ACC112 (cell line): ENCODE data around the gene FYN.

ENCODE experiments used
- H2AFZ ChIP-seq: fragments of 200-600 bp; sonication (generic); one replicate; pipeline ENCODE4 v1.6.0; 2017; ENCODE audit warnings: antibody characterized with exemption, low read length; ENCODE audit not compliant: unreplicated experiment
- H3K27ac ChIP-seq: fragments of 200-600 bp; sonication (generic); 2 replicates; pipeline ENCODE4 v1.5.1; 2014; ENCODE audit warnings: low read depth, mild to moderate bottlenecking, antibody characterized with exemption, low read length, moderate library complexity
- H3K27me3 ChIP-seq: fragments of 200-600 bp; sonication (generic); 2 replicates; pipeline ENCODE4 v1.6.1; 2014; ENCODE audit warnings: mild to moderate bottlenecking, antibody characterized with exemption, low read length, moderate library complexity, mixed read lengths; ENCODE audit not compliant: insufficient read depth
- H3K36me3 ChIP-seq: fragments of 200-600 bp; sonication (generic); 2 replicates; pipeline ENCODE4 v1.6.1; 2016; ENCODE audit warnings: mild to moderate bottlenecking, antibody characterized with exemption, low read length, moderate library complexity, mixed read lengths; ENCODE audit not compliant: insufficient read depth
- H3K4me1 ChIP-seq: fragments of 200-600 bp; sonication (generic); one replicate; pipeline ENCODE4 v1.6.1; 2016; ENCODE audit warnings: low read length, mixed read lengths; ENCODE audit not compliant: insufficient read depth, unreplicated experiment, control insufficient read depth
- H3K4me3 ChIP-seq: fragments of 200-600 bp; sonication (generic); 2 replicates; pipeline ENCODE4 v1.5.1; 2014; ENCODE audit warnings: mild to moderate bottlenecking, low read depth, low read length
- H3K79me2 ChIP-seq: fragments of 200-600 bp; sonication (generic); one replicate; pipeline ENCODE4 v1.6.0; 2016; ENCODE audit warnings: low read length; ENCODE audit not compliant: control insufficient read depth, unreplicated experiment, insufficient read depth

Gene FYN

DNA sequence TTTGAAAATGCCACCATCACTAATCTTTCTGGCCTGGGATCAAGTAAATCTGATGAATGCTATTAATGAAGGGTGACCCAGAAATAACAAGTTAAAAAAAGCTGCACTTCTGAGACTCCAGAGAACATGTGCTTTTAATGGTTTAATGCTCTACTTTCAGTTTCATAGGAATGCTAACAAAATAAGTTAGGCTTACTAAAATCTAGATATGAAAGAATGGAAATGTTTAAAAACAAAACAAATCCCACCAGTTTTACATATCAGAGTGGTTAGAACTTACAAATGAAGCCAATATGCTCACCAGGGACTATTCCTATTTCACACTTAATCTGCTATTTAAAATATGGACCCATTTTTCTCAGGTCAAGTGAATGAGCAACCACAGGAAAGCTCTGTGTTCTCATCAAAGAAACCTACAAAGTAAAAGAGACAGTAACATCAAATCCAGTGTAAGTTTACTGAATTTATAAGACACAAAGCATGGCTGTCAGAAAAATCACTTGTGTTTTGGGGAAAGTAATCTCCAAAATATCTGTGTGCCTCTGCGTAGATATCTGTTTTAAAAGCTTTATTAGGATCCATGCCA is 40.3 kb downstream of the FYN start:
- H3K4me1 ChIP-seq, result peaks cover 12% of the 10 kb centered on the region
- H3K36me3 ChIP-seq, result peaks cover 6% of the 10 kb centered on the region; the same call in 1 of the 2 replicates
- H3K27me3 ChIP-seq, result no peaks in the 10 kb centered on the region
- H3K27ac ChIP-seq, result 0 out of 2 replicates have a peak overlapping the region, but pooled peaks have one; percentile 6
- H3K4me3 ChIP-seq, result peak overlapping the region; percentile 60
- H2AFZ ChIP-seq, result peak overlapping the region; percentile 30
- H3K79me2 ChIP-seq, result peaks cover 31% of the 10 kb centered on the region

DNA sequence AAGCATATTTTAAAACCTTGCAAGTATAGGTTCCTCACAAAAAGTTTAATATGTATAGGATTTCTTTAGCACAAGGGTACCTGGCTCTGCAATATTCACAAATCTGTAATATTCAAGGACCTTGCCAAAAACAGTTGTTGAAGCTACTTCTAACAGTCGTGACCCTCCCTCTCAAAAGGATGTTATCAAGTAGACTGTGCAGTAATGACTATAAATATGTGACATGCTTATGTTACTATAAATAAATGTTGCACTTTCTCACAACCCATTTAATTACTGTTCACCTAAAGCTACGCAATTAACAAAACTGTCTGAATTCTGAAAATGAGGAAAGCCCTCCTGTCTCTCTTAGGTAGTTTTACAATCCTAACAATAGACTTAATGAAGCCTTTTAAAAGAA is 41.8 kb downstream of the FYN start:
- H2AFZ ChIP-seq, result no peak overlapping the region
- H3K36me3 ChIP-seq, result peaks cover 6% of the 10 kb centered on the region; the same call in 1 of the 2 replicates
- H3K79me2 ChIP-seq, result peaks cover 31% of the 10 kb centered on the region

DNA sequence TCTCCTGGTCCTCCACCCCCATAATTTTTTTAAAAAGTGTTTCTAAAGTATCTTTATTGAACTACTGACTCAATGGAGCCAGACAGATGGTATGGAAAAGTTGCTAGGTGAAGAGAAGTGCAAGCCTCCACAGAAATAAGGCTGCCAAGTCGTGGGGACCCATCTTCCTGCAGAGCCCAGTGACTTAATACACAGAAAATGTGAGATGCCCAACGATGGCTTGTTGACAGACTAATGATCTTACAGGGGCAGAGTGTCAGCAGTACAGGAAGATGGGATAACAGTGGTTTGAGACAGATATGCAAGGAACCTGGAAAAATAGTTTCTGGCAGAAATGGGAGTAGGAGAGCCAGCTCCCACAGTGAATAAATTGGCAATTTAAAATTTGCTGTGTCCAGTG is 43.3 kb downstream of the FYN start:
- Histone ChIP-seq H3K4me3 (no peak overlapping the region), H3K27ac (no peak overlapping the region), H3K79me2 (peaks cover 34% of the 10 kb centered on the region), H3K27me3 (no peaks in the 10 kb centered on the region), H2AFZ (no peak overlapping the region), H3K4me1 (peaks cover 27% of the 10 kb centered on the region), H3K36me3 (peaks cover 6% of the 10 kb centered on the region; the same call in 1 of the 2 replicates)

More for the DNA sequence above, 41.8 kb downstream of the FYN start:
- no peaks in the 10 kb centered on the region for H3K27me3 ChIP-seq
- H3K4me1 ChIP-seq, result peaks cover 13% of the 10 kb centered on the region
- H3K4me3 ChIP-seq, result no peak overlapping the region
- H3K27ac ChIP-seq, result no peak overlapping the region

DNA sequence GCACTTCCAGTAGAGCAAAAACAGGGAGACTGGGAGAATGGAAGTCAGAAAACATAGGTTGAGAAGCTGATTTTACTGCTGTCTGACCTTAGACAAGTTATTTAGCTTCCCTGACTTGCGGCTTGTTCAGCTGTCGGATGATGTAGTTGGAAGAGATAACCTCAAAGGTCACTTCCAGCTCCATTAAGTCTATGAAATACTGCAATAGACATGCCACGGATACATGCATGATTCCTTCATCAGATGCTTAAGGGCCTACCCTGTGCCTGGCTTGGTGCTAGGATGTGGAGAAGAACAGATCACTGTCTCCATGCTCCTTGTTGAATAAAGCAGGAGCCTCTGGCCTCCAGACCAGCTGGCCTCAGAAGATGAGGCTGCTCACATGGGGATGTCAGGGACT is 43.7 kb downstream of the FYN start:
- peaks cover 6% of the 10 kb centered on the region; the same call in 1 of the 2 replicates for H3K36me3 ChIP-seq
- peaks cover 31% of the 10 kb centered on the region for H3K4me1 ChIP-seq
- no peaks in the 10 kb centered on the region for H3K27me3 ChIP-seq
- no peak overlapping the region for H3K27ac ChIP-seq
- H2AFZ ChIP-seq, result no peak overlapping the region
- H3K79me2 ChIP-seq, result peaks cover 34% of the 10 kb centered on the region
- no peak overlapping the region for H3K4me3 ChIP-seq

DNA sequence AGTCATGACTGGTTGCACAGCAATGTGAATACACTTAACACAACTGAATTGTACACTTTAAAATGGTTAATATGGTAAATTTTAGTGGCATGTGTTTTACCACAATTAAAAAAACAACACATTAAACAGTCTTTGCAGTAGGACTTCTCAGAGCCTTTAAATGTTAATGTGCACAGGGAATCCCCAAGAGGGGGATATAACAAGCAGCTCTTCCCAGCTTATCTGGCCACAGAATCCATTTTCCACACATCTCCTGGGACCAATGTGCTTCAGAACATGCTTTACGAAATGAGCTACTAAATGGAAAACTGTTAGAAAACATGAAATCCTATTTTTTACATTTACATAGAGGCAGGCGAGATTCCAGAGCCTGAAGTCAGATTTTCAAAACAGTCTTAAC is 44.4 kb downstream of the FYN start:
- Histone ChIP-seq H3K4me1 (peaks cover 38% of the 10 kb centered on the region), H3K79me2 (peaks cover 29% of the 10 kb centered on the region)

DNA sequence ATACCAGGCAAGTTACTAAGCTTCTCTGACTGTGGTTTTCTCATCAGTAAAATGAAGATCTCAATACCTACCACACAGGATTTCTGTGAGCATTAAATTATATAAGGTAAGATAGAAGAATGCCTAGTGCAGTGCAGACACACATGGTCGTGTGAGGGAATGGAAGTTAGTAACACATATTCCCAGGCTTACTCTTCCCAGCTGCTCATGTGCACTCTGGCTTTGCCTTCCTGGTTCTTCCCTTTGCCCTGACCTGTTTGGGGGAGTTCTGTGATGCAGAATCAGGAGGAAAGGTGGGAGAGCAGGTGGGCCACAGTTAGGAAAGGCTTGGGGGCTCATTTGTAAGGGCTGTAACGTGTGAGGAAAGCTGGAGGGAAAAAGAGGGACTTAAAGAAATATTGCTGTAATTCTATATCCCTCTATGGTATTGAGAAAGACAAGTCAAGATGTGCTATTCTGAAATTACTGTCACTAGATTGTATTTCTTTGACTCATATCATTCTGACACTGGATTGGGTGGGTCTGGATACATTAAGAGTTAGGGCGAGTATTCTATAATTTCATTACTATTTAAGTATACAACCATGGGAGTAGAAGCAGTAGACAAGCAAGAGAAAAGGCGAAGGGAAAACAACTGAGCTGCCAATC is 47.7 kb downstream of the FYN start:
- peak overlapping the region; percentile 93 for H3K27ac ChIP-seq
- H3K27me3 ChIP-seq, result no peaks in the 10 kb centered on the region
- H3K79me2 ChIP-seq, result peaks cover 23% of the 10 kb centered on the region
- peaks cover 6% of the 10 kb centered on the region; the same call in 1 of the 2 replicates for H3K36me3 ChIP-seq
- H2AFZ ChIP-seq, result no peak overlapping the region
- H3K4me1 ChIP-seq, result peaks cover 38% of the 10 kb centered on the region
- no peak overlapping the region for H3K4me3 ChIP-seq

More for the DNA sequence above, 44.4 kb downstream of the FYN start:
- H3K27me3 ChIP-seq, result no peaks in the 10 kb centered on the region
- peaks cover 6% of the 10 kb centered on the region; the same call in 1 of the 2 replicates for H3K36me3 ChIP-seq
- no peak overlapping the region for H3K27ac ChIP-seq
- H2AFZ ChIP-seq, result no peak overlapping the region
- H3K4me3 ChIP-seq, result no peak overlapping the region

DNA sequence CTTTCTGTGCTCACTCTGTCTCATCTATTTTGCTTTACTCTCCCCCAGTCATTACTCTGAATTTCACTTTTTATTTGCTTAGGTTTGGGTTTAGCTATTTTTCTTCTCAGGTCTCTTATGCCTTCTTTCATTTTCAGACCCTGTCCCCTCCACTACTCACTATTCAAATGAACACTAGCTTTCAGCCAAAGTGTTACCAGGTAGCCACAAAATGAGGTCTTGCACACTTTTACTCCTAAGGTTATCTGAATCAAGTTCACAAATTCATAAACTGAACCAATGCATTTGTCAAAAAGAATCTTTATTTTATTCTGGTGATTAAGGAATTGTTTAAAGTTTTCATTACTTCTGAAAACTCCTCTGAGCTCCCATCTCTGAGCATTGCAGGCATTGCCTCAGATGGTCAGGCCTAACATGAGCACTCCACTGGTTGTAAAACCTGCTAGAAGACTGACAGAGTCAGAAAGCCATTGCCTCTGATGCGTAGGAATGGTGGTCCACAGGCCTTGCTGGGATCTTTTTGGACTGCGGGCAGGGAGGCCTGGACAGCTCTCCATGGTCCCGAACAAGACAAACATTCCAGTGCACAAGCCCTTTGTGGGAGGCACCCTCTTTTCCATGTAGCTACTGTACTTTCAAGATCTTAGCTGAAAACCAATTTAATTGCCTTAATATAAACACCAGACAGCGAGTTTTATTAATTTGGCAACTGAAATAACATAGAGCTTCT is 48.5 kb downstream of the FYN start:
- H3K27ac ChIP-seq, result peak overlapping the region; percentile 93
- H3K4me1 ChIP-seq, result peaks cover 38% of the 10 kb centered on the region
- H3K36me3 ChIP-seq, result peaks cover 6% of the 10 kb centered on the region; the same call in 1 of the 2 replicates
- H3K79me2 ChIP-seq, result peaks cover 22% of the 10 kb centered on the region
- no peaks in the 10 kb centered on the region for H3K27me3 ChIP-seq
- peak overlapping the region; percentile 66; the same call in 1 of the 2 replicates for H3K4me3 ChIP-seq
- no peak overlapping the region for H2AFZ ChIP-seq

DNA sequence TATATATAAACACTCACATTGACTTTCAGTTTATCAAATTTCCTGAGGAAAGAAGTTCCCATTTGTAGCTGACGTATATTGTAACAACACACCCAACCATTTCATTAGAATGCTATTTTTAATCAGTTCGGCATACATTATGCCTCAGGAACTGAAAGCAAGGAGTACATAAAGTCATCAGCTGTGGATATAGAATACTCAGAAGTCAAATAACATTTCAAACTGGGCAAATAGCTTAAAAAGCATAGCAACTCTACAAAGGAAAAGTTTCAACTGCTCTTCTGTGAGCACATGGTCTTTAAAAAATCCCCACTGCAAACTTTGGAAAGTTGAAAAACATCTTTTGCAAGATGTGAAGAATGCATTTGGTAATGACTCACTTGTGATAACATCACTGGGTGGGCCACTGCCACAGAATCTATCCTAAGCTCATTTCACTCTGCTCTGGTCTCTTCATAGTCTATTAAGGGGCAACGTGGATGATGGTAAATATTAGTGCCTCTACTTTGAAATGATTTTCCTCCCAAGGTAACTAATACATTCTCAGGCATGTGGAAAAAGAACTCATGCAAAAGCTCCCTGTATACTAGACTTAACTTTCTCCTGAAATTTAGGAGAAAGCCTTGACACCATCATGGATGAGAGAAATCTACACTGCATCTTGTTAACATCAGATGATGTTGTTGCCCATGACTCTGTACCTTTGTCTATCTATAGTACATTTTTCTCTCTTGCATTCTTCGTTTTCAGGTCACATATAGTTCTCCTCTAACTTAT is 49.2 kb downstream of the FYN start:
- peak overlapping the region; percentile 11 for H2AFZ ChIP-seq
- H3K4me1 ChIP-seq, result peaks cover 38% of the 10 kb centered on the region
- peaks cover 28% of the 10 kb centered on the region for H3K79me2 ChIP-seq
- H3K27ac ChIP-seq, result peak overlapping the region; percentile 93
- H3K27me3 ChIP-seq, result no peaks in the 10 kb centered on the region
- H3K4me3 ChIP-seq, result peak overlapping the region; percentile 66
- H3K36me3 ChIP-seq, result peaks cover 5% of the 10 kb centered on the region; the same call in 1 of the 2 replicates

DNA sequence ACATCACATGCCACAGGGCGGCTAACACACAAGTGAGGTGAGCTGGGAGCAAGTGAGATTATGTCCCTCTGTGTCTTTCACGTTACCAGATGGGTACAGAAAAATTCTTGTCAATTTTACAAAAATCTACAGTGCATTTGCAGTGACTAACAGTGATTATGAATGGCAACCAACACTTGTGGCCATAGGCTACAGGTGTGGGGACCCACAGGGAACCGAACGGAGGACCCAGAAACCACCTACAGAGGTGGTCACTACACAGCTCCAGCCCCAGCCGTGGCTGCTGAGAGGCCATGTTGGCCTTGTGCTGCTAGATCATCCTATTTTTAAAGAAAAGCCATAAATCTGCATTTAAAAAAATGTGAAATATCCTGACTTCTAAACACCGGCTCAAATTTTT is 50.2 kb downstream of the FYN start:
- Histone ChIP-seq H3K36me3 (no peaks in the 10 kb centered on the region), H3K4me1 (peaks cover 38% of the 10 kb centered on the region), H2AFZ (no peak overlapping the region), H3K27me3 (no peaks in the 10 kb centered on the region), H3K4me3 (0 out of 2 replicates have a peak overlapping the region, but pooled peaks have one; percentile 66), H3K27ac (peak overlapping the region; percentile 93), H3K79me2 (peaks cover 38% of the 10 kb centered on the region)

DNA sequence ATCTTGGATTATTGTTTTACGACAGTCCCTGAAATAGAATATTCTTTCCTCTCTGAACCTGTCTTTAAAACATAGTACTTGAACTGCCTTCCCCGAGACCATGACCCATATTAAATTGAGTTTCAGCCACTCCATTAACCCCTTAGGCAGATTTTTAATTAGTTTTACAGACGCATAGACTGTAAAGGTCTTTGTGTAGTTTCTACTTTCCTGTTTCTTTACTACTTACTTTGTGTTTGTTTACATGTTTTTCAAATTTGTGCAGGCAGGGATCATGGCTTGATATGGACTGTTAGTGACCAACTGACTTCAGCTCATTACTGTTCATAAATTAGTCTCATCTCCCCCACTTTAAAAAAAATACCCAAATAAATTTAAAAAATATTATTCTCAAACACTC is 53.8 kb downstream of the FYN start:
- H3K79me2 ChIP-seq, result peaks cover 42% of the 10 kb centered on the region
- H3K4me1 ChIP-seq, result peaks cover 21% of the 10 kb centered on the region
- H3K27me3 ChIP-seq, result no peaks in the 10 kb centered on the region
- H3K4me3 ChIP-seq, result no peak overlapping the region
- H3K36me3 ChIP-seq, result no peaks in the 10 kb centered on the region
- H2AFZ ChIP-seq, result no peak overlapping the region
- H3K27ac ChIP-seq, result no peak overlapping the region
